Naive thymus-derived CD8-positive, alpha-beta T cell (primary cell): ENCODE data around the gene RBP3. TPM values are rescaled to one million over a fixed set of nuclear protein-coding genes. Genes with fewer than 3 reads are reported as not detected.

Experiments used
- ATAC-seq, 2 donors: fragments of 150-1000 bp; cut with Tn5 transposase in 1 of 2; sonication (Bioruptor Pico), chemical (Tn5 transposase) in 1 of 2; 1 replicate in 1 of 2; 2 replicates in 1 of 2; pipeline ENCODE4 v1.10.0; 2021; ENCODE audit warnings: mild to moderate bottlenecking in 2 of 2, moderate library complexity in 2 of 2
- POLR2A ChIA-PET: fragments of 350-600 bp; sonication (Branson Sonifier 250); formaldehyde crosslinking; loops from one replicate; lab custom pipeline; 2021; ENCODE audit warnings: antibody characterized with exemption; lab: Charles Lee
- DNase-seq, 10 donors: peaks; one replicate each; pipeline versions ENCODE4 v3.0.0 to v3.0.0-alpha.2; 2020 to 2022
- H3K27ac Mint-ChIP-seq, 10 donors: one replicate each; pipeline ENCODE4 v1.8.0; 2020 to 2022; ENCODE audit warnings: mild to moderate bottlenecking in 10 of 10, mixed read lengths in 10 of 10, moderate library complexity in 4 of 10, inconsistent platforms in 1 of 10
- H3K27me3 Mint-ChIP-seq, 5 donors: one replicate each; pipeline ENCODE4 v1.8.0; 2021 to 2022; ENCODE audit warnings: mixed read lengths in 5 of 5
- H3K36me3 Mint-ChIP-seq, 3 donors: one replicate each; pipeline ENCODE4 v1.8.0; 2020 to 2022; ENCODE audit warnings: mixed read lengths in 3 of 3, mild to moderate bottlenecking in 2 of 3, inconsistent platforms in 1 of 3
- H3K4me1 Mint-ChIP-seq, 4 donors: one replicate each; pipeline ENCODE4 v1.8.0; 2021 to 2022; ENCODE audit warnings: mixed read lengths in 4 of 4
- H3K4me3 Mint-ChIP-seq, 10 donors: one replicate each; pipeline ENCODE4 v1.8.0; 2020 to 2022; ENCODE audit warnings: mild to moderate bottlenecking in 10 of 10, mixed read lengths in 10 of 10, moderate library complexity in 6 of 10, inconsistent platforms in 1 of 10
- H3K9me3 Mint-ChIP-seq, 9 donors: one replicate each; pipeline ENCODE4 v1.8.0; 2020 to 2022; ENCODE audit warnings: mixed read lengths in 9 of 9, mild to moderate bottlenecking in 3 of 9, inconsistent platforms in 1 of 9, moderate library complexity in 1 of 9
- polyA plus RNA-seq, 3 donors: library from polyadenylated mRNA; unstranded; fragments of 300-500 nt; fragmentation: Illumina TruSeq; gene quantifications; one replicate each; pipeline ENCODE4 v1.2.3, GENCODE V29; 2021
- total RNA-seq, 8 experiments: library from RNA in 2 of 8; stranded (reverse) in 2 of 8; gene quantifications; one replicate each; pipeline ENCODE4 v1.2.3 and lab custom pipeline; 2021 to 2026

The RBP3 gene
- total and polyA plus RNA-seq, 5 experiments from 2014 or later = not detected

DNA sequence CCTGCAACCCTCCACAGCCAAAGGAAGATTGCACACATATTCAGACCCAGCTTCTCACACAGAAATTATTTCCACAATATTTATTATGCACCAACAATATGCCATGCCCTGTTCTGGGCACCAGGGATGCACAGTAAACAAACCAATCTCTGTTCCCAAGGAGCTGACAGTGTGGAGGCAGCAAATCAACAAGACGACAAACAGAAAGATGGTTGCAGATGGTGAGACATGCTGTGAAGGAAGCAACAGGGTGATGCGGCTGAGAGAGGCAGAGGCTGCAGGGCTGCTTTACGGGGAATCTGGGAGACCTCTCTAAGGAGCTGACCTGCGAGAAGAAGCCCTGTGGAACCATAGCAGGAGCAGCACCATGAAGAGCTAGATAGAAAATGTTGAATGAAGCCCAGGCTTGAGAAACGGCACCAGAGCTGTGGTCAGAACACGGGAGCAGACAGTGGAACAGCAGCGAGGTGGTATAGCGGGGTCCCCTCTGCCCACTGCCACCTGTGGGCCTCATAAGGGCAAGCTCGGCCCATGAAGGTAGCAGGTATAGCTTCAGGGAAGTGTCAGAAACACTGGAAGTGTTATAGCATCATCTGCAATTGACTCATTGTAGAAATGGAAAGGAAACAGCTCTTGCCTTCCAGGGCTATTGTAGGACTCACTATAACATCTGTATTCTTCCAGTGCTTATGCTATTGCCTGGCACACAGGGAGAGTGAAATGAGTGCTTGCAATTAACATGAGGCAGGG lies 17.4 kb downstream of the RBP3 start:
- DNase-seq (no peak), ATAC-seq (no peak)
- no peaks in the 10 kb centered on the region for H3K27me3 Mint-ChIP-seq
- no peak overlapping the region for H3K4me3 Mint-ChIP-seq
- POLR2A ChIA-PET = no interaction called here
- H3K9me3 Mint-ChIP-seq = no peaks in the 10 kb centered on the region
- no peaks in the 10 kb centered on the region for H3K36me3 Mint-ChIP-seq
- no peaks in the 10 kb centered on the region for H3K4me1 Mint-ChIP-seq
- no peak overlapping the region for H3K27ac Mint-ChIP-seq

DNA sequence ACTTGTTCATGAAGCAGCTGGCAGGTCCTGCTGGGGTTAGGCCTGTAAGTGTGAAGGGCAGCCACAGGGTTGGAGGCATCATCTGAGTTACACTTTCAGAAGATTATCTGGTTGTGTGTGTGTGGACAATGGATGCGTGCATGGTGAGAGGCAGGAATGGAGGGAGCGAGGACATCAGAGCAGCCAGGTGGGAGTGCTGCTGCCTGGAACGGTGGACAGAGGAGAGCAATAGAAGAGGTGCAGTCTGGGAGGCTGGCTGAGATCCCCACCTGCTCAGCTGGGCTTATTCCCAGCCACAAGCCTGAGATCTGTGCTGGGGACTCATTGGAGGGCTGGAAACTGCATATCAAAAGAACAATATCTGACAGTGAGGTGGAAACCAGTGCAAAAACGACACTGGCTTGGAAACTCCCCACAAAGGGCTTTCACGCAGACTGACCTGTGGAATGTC lies 18.0 kb downstream of the RBP3 start:
- POLR2A ChIA-PET = no interaction called here
- no peak for ATAC-seq
- H3K9me3 Mint-ChIP-seq = no peaks in the 10 kb centered on the region
- no peaks in the 10 kb centered on the region for H3K4me1 Mint-ChIP-seq
- no peak overlapping the region for H3K27ac Mint-ChIP-seq
- H3K4me3 Mint-ChIP-seq = peak overlapping the region in 1 of 10 donors; percentile 55
- no peaks in the 10 kb centered on the region for H3K27me3 Mint-ChIP-seq
- DNase-seq = no peak
- no peaks in the 10 kb centered on the region for H3K36me3 Mint-ChIP-seq

DNA sequence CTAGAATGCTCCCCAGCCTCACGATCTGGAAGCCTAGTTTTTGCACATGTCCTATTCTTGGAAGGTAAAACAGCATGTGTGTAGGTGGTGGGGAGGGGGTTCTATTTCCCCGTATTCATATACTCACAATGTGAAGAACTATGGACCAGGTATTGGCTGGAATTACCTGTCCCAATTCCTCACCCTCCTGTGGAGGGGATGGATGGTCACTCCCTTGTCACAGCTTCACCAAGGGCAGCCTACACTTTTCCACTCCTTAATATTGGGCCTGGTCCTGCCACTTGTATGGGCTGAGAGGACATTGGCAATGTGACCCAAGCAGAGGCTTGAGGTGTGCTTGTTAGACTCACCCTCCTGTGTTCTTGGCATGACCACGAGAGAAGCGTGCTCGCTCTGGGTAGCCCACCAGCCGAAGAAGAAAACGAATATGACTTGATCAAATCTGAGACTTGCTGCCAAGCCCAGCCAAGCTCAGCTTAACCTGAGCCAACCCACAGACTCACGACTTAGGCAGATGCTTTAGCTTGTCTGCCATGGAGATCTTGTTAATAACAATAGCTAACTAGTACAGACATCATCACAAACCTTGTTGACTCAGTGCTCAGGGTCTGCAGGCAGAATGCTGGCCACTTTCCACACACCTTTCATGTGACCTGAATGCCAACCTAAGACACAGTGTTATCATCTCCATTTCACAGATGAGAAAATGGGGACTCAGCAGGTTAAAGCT lies 18.7 kb downstream of the RBP3 start:
- ATAC-seq = no peak
- Mint-ChIP-seq H3K27me3 (no peaks in the 10 kb centered on the region), H3K4me1 (no peaks in the 10 kb centered on the region), H3K9me3 (no peaks in the 10 kb centered on the region), H3K27ac (no peak overlapping the region), H3K36me3 (no peaks in the 10 kb centered on the region), H3K4me3 (no peak overlapping the region)
- POLR2A ChIA-PET = no interaction called here
- DNase-seq = no peak

GRCh38 chr10:47367646-47368045 lies 19.5 kb downstream of the RBP3 start:
- POLR2A ChIA-PET = no interaction called here
- DNase-seq (no peak), ATAC-seq (no peak)
- no peak overlapping the region for H3K4me3 Mint-ChIP-seq
- H3K27ac Mint-ChIP-seq = no peak overlapping the region
- H3K9me3 Mint-ChIP-seq = no peaks in the 10 kb centered on the region
- no peaks in the 10 kb centered on the region for H3K36me3 Mint-ChIP-seq
- H3K4me1 Mint-ChIP-seq = peaks cover 0 to 2% (median 0%) of the 10 kb centered on the region in 4 donors
- H3K27me3 Mint-ChIP-seq = no peaks in the 10 kb centered on the region

GRCh38 chr10:47368431-47369180 lies 20.4 kb downstream of the RBP3 start:
- peak in 1 of 10 donors; percentile 1 for DNase-seq
- H3K4me3 Mint-ChIP-seq = no peak overlapping the region
- no peaks in the 10 kb centered on the region for H3K36me3 Mint-ChIP-seq
- POLR2A ChIA-PET = no interaction called here
- no peaks in the 10 kb centered on the region for H3K9me3 Mint-ChIP-seq
- no peak for ATAC-seq
- no peak overlapping the region for H3K27ac Mint-ChIP-seq
- no peaks in the 10 kb centered on the region for H3K27me3 Mint-ChIP-seq
- peaks cover 0 to 3% (median 0%) of the 10 kb centered on the region in 4 donors for H3K4me1 Mint-ChIP-seq

- H3K4me3 Mint-ChIP-seq = no peak overlapping the region
- ATAC-seq = no peak
- peaks cover 0 to 3% (median 0%) of the 10 kb centered on the region in 4 donors for H3K4me1 Mint-ChIP-seq
- H3K9me3 Mint-ChIP-seq = no peaks in the 10 kb centered on the region
- POLR2A ChIA-PET = no interaction called here
- DNase-seq = peak in 1 of 10 donors; percentile 8
- H3K36me3 Mint-ChIP-seq = no peaks in the 10 kb centered on the region
- H3K27me3 Mint-ChIP-seq = peaks cover 0 to 3% (median 0%) of the 10 kb centered on the region in 5 donors
- no peak overlapping the region for H3K27ac Mint-ChIP-seq
Measured at GRCh38 chr10:47369251-47369894, 21.2 kb downstream of the RBP3 start.

DNA sequence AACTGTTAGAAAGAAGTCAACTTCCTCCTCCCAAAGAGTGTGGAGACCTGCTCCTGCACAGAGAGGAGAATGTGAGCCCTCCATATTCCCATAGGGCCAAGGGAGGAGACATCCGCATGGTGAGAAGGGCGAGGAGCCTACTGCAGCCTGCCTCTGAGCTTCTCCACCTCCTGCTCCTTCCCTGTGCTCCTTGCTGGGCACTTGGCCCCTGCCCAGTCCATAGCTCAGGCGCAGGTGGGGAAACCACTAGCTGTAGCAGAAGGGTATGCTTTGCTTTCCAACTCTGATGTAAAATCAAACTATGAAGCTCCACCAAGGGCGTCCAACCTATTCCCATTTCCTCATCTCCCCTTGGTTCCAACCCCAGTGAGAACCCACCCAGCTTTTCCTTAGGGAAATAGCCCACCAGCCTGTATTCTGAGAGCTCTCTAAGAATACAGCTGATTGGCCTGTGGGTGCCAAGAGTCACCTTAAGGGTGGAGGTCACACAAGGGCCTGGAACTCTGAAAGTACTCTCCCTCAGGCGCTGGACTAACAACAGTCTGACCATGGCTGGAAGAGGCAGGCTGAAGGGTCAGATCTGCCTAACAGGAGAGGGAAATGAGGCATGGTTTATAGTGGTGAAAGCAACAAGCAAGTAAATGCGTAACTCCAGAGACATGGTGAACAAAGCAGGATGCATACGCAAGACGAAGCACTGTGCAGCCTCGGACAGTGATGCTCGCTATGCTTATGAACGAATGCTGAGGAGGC lies 22.0 kb downstream of the RBP3 start:
- DNase-seq (peak in 1 of 10 donors; percentile 4), ATAC-seq (no peak)
- POLR2A ChIA-PET = no interaction called here
- Mint-ChIP-seq H3K27ac (no peak overlapping the region), H3K27me3 (peaks cover 0 to 8% (median 4%) of the 10 kb centered on the region in 5 donors), H3K36me3 (no peaks in the 10 kb centered on the region), H3K4me3 (no peak overlapping the region), H3K9me3 (no peaks in the 10 kb centered on the region), H3K4me1 (peaks cover 0 to 3% (median 0%) of the 10 kb centered on the region in 4 donors)

GRCh38 chr10:47370878-47371277 lies 22.7 kb downstream of the RBP3 start:
- ATAC-seq = no peak
- no peaks in the 10 kb centered on the region for H3K36me3 Mint-ChIP-seq

DNA sequence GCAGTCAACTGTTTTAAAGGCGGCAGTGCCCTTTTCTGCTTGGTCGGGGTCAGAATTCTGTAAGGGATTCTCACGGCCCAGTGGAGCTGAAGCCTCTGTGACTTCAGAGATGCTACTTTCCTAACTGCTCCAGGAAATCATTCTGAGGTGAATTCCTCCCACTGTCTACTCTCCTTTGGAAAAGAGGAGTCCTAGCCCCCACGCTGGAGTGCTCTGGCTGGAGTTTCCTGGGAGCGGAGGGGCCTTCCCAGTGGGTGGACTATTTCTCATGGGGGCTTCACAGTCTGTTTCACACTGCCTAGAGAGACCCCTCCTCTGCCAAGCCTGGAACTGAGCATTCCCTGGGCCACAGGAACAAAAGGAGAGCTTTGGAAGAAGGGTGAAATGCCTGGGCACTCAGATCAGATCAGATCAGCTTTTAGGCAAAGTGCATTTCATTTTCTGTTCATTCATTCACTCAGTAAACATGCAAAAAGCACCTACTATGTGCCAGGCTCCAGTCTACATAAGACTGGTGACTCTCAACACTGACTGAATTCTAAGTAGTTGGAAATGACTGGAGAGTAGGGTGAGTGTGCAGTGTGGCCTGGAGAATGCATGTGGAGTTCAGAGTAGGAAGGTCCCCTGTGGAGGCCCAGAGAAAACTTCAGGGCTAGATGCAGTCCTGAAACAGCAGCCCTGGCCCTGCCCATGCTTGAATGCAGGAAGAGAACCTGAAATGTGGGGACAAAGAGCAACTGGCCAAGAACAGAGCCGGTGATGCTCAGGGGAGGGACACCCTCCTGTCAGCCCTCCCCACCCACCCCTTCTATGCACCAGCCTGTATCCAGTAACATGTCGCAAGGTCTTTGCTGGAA lies 23.7 kb downstream of the RBP3 start:
- no peaks in the 10 kb centered on the region for H3K9me3 Mint-ChIP-seq
- POLR2A ChIA-PET = no interaction called here
- ATAC-seq (no peak), DNase-seq (peak in 1 of 10 donors; percentile 10)
- peaks cover 8 to 24% (median 18%) of the 10 kb centered on the region in 5 donors for H3K27me3 Mint-ChIP-seq
- H3K4me3 Mint-ChIP-seq = no peak overlapping the region
- no peak overlapping the region for H3K27ac Mint-ChIP-seq
- H3K4me1 Mint-ChIP-seq = peaks cover 0 to 3% (median 0%) of the 10 kb centered on the region in 4 donors
- no peaks in the 10 kb centered on the region for H3K36me3 Mint-ChIP-seq

More at GRCh38 chr10:47370878-47371277, 22.7 kb downstream of the RBP3 start:
- Mint-ChIP-seq H3K27ac (no peak overlapping the region), H3K4me1 (peaks cover 0 to 3% (median 0%) of the 10 kb centered on the region in 4 donors), H3K27me3 (peaks cover 4 to 14% (median 8%) of the 10 kb centered on the region in 5 donors), H3K4me3 (no peak overlapping the region), H3K9me3 (no peaks in the 10 kb centered on the region)
- POLR2A ChIA-PET = no interaction called here
- peak in 1 of 10 donors; percentile 7 for DNase-seq

DNA sequence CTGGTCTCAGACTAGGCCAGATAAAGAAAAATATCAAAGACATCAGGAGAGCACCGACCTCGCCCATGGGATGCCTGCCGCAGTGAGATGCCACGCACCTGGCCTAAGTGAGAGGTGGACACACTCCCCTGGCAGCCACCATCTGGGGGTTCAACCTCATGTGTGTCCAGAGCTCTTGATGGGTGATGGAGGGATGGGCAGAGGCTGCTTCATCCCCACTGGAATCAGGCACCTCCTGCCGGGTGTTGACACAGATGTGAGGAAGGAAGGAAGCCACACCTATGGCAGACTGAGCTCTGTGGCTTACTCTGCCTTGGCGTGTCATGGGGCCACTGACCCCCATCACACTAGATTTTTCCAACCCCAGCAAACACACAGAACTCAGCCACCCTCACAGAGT lies 24.6 kb downstream of the RBP3 start:
- POLR2A ChIA-PET = no interaction called here
- peaks cover 2 to 8% (median 7%) of the 10 kb centered on the region in 4 donors for H3K4me1 Mint-ChIP-seq
- H3K4me3 Mint-ChIP-seq = no peak overlapping the region
- no peak overlapping the region for H3K27ac Mint-ChIP-seq
- H3K9me3 Mint-ChIP-seq = no peaks in the 10 kb centered on the region
- no peaks in the 10 kb centered on the region for H3K36me3 Mint-ChIP-seq
- H3K27me3 Mint-ChIP-seq = peaks cover 16 to 32% (median 26%) of the 10 kb centered on the region in 5 donors
- ATAC-seq (no peak), DNase-seq (no peak)
